Renal cortex interstitium (tissue), 11 donors: ENCODE measurements around the gene MYO10. TPM values are rescaled to one million over a fixed set of nuclear protein-coding genes. Genes with fewer than 3 reads are reported as not detected.

Experiments
- DNase-seq, 11 donors: peaks; one replicate each; pipeline ENCODE4 v3.0.0-alpha.2; 2013; ENCODE audit warnings: low read depth in 9 of 11, low spot score in 4 of 11; ENCODE audit errors: extremely low read depth in 1 of 11
- polyA plus RNA-seq, 3 donors: library from polyadenylated mRNA; unstranded; fragments of 120-200 nt; gene quantifications; one replicate each; pipeline ENCODE4 v1.2.1, GENCODE V29; 2013; ENCODE audit not compliant: insufficient read length in 3 of 3

The MYO10 gene
- polyA plus RNA-seq, 3 donors, result 42.1 to 61.3 (median 45.7) TPM

- DNase-seq, result no peak
Measured at GRCh38 chr5:16639206-16639605, 296.9 kb downstream of the MYO10 start.

- no peak for DNase-seq
Measured at GRCh38 chr5:16628376-16628775, 307.7 kb downstream of the MYO10 start.

GRCh38 chr5:16626696-16627264 is 309.3 kb downstream of the MYO10 start:
- no peak for DNase-seq

- no peak for DNase-seq
Measured at GRCh38 chr5:16625096-16625495, 311.0 kb downstream of the MYO10 start.

GRCh38 chr5:16619136-16619535 is 317.0 kb downstream of the MYO10 start:
- no peak for DNase-seq

- no peak for DNase-seq
Measured at GRCh38 chr5:16618138-16618897, 317.8 kb downstream of the MYO10 start.

GRCh38 chr5:16617274-16617968 is 318.7 kb downstream of the MYO10 start:
- no peak for DNase-seq

- DNase-seq, result peak in 2 of 11 donors; percentile 33 to 35
Measured at GRCh38 chr5:16616536-16617273, 319.4 kb downstream of the MYO10 start, which contains the start of gene RETREG1. Gene RETREG1, minus strand, starts transcription at chr5:16616997. Its CDS starts 26 bp downstream, at chr5:16616971.

- DNase-seq, result no peak
Measured at GRCh38 chr5:16615741-16616535, 320.1 kb downstream of the MYO10 start.

- DNase-seq, result no peak
Measured at GRCh38 chr5:16612007-16612406, 324.1 kb downstream of the MYO10 start.
